Subcutaneous adipose tissue (tissue), 4 donors: Measurements from ENCODE around the gene FOXRED1. TPM values are rescaled to one million over a fixed set of nuclear protein-coding genes. Genes with fewer than 3 reads are reported as not detected.

Source experiments
- total RNA-seq, 4 donors: library from RNA; depleted of rRNA; stranded (reverse); fragments of >200 nt; gene quantifications; one replicate each; pipeline ENCODE4 v1.1.0, GENCODE V29; 2016
- TF ChIP-seq, protein P1 (sequence below): fragments of 450-650 bp; IDR thresholded peaks from one replicate; pipeline ENCODE4 v1.5.1; 2016; ENCODE audit warnings: low read depth, mild to moderate bottlenecking, control low read depth, antibody characterized with exemption, moderate library complexity

FOXRED1 gene
- total RNA-seq, 4 donors from 2014 or later: 11.0 to 38.6 (median 15.7) TPM

GRCh38 chr11:126257144-126257543 is 11.8 kb upstream of the FOXRED1 start:
- TF ChIP-seq, protein P1, sequence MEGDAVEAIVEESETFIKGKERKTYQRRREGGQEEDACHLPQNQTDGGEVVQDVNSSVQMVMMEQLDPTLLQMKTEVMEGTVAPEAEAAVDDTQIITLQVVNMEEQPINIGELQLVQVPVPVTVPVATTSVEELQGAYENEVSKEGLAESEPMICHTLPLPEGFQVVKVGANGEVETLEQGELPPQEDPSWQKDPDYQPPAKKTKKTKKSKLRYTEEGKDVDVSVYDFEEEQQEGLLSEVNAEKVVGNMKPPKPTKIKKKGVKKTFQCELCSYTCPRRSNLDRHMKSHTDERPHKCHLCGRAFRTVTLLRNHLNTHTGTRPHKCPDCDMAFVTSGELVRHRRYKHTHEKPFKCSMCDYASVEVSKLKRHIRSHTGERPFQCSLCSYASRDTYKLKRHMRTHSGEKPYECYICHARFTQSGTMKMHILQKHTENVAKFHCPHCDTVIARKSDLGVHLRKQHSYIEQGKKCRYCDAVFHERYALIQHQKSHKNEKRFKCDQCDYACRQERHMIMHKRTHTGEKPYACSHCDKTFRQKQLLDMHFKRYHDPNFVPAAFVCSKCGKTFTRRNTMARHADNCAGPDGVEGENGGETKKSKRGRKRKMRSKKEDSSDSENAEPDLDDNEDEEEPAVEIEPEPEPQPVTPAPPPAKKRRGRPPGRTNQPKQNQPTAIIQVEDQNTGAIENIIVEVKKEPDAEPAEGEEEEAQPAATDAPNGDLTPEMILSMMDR: no peak

GRCh38 chr11:126257764-126258163 is 11.2 kb upstream of the FOXRED1 start:
- TF ChIP-seq, protein P1: no peak

DNA sequence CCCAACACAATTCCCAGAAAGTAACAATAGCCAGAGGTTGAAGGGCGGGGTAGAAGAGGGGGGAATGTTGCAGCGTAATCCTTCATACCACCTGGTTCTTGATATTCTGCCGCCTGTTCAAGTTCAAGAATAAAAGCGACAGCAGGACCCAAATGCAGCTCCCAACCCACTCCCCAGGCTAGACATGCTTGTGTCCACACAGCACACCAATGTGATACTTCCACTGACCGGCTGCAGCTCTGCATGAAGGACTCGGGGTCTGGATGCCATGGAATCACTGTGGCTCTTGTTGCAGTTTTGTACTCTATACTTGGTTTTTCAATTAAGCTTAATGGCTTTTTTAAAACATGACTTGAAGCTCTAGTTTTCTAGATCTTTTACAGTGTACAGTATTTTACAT is 6.7 kb upstream of the FOXRED1 start:
- TF ChIP-seq, protein P1: no peak

DNA sequence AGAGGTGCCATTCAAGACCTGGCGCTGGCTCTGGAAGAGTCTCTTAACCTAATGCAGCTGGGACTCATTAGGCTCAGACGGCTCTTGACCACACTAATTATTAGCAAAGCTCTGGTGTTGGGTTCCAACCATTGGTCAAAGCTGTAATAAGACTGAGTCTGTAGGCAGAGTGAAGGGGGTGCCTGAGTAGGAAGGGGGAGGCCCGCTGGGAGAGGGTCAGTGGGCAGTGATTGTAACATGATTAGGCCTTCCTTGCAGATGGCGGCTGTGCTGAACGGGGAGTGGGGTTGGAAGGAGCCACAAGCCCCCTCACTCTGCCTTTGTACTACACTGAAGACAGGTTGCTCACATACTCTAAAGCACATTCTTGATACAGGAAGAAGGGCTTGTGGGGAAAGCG is 5.5 kb upstream of the FOXRED1 start:
- TF ChIP-seq, protein P1: no peak

DNA sequence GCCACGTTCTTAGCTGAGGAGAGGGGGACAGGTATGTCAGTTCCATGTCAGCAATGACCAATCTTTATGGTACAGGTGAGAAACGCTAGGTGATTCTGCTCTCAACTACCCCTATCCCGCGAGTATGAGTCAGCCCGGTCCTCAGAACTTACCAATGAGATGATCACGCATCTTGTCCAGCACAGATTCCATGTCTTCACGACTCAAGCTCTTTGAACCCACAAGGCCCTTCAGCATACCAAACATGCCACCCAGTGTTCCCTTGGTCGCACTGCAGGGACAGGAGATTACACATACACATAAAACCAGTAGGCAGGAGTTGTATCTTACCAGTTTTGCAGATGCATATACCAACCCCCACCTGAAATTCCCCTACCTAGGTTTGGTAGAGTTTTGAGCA is 3.1 kb upstream of the FOXRED1 start:
- TF ChIP-seq, protein P1: no peak

GRCh38 chr11:126267650-126268049 is 1.3 kb upstream of the FOXRED1 start:
- TF ChIP-seq, protein P1: no peak

DNA sequence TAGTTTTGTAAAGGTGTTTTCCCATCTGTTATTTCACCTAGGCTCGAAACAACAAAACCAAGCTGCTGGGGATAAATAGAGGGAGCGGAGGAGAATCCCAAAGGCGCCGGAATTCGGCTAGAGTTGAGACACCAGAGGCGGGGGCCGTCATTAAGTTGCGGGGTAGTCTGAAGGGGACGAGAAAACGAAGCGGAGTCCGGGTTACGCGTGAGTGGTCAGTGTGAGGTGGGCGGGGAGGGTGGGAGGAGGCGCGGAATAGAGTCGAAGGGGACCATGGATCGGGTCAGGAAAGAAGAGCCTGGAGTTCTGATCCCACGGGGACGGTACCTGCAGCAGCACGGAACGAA is 620 bp upstream of the FOXRED1 start:
- TF ChIP-seq, protein P1: no peak
